K562 treated with DMSO at 1 percent for 4 hours (cell line): Measurements from ENCODE around the gene HHIPL2. TPM values are rescaled to one million over a fixed set of nuclear protein-coding genes. Genes with fewer than 3 reads are reported as not detected.

Experiments used
- total RNA-seq: library from RNA; unstranded; fragments of 300-600 nt; gene quantifications from 2 replicates; pipeline ENCODE4 v1.2.3, GENCODE V29; 2022; ENCODE audit not compliant: insufficient read depth

HHIPL2 gene
- 0.48 TPM in 1 of 2 replicates, not detected in the other for total RNA-seq

DNA sequence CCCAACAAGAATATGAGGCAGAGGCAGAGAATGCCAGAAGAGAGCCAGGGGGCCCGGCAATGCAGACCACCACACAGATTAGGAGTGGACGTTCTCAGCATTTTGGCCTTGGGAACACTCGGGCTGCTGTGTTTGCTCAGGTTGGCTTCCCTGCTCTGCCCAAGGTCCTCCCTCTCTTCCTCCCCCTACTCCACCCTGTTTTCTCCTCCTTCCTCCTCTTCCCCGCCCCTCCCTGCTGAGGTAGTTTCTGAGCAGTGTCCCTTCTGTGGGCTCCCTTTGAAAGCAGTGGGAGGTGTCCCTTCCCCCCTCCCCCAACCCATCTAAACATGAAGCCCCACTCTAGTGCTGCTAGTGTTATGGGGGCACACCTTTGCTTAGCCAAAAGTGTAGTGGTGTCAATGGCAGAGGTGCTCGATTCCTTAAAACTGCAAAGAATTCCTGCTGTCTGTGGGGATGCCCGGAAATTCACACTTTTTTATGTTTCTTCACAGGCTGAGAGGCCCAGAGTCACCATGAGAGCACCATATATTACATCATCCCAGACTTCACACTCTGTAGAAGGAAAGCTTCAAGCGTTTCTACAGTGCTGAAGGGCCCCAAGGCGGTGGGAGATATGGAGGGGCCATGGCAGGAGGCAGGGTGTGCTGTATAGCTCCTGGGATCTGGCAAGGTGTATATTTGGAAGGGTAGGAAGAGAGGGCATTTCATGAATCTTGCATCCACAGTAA is at the start of gene HHIPL2:
TSS of gene HHIPL2 (minus strand) at position 161 of the 728 bp plus-strand sequence. CDS start at position 101, 60 bp downstream.

GRCh38 chr1:222589462-222590302 is 41.8 kb upstream of the HHIPL2 start, which contains the start of gene TAF1A:
TSS of gene TAF1A (minus strand) at chr1:222589933.

Other genes with a start within 250 kb of the HHIPL2 start
- gene TAF1A, start 41.8 kb upstream of the HHIPL2 start, total RNA-seq: 5.8 and 5.9 TPM in 2 replicates
- gene MIA3, start 70.0 kb upstream of the HHIPL2 start, total RNA-seq: 45.6 and 48.3 TPM in 2 replicates
- 38.8 and 41.4 TPM in 2 replicates for gene AIDA, start 164.4 kb upstream of the HHIPL2 start, total RNA-seq
- 18.4 and 22.7 TPM in 2 replicates for gene BROX, start 164.5 kb upstream of the HHIPL2 start, total RNA-seq
- not detected in 2 replicates for gene FAM177B, start 189.1 kb upstream of the HHIPL2 start, total RNA-seq